AG09319 (cell line): ENCODE results near the gene RAB33A.

Experiments used
- DNase-seq: peaks from one replicate; pipeline ENCODE4 v3.0.0-alpha.2; 2010; ENCODE audit warnings: low read depth; ENCODE audit errors: extremely low read depth
- CTCF ChIP-seq: IDR thresholded peaks from 2 replicates; pipeline ENCODE4 v1.5.1; 2011; ENCODE audit warnings: low read depth, mild to moderate bottlenecking, inconsistent platforms, low read length, moderate library complexity

RAB33A gene

DNA sequence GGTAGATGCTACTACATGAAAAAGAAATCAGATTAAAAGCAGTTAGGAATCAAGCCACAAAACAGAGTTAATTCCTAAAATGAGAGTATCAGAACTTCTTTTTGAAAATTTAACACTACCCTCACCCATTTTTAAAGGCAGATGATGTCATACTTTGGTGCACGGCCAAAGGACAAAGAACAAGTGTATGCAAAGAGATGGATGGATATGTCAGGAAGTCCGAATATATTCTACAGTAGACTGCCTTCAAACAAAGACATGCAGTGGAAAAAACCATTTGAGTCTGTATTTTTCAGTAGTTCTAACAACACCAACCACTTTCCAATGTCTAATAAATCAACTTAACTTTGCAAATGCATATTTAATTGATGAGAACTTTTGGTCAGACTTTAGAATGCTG lies 8.4 kb upstream of the RAB33A start:
- no peak for DNase-seq
- no peak for TF ChIP-seq CTCF

GRCh38 chrX:130165181-130165702 lies 6.5 kb upstream of the RAB33A start:
- no peak for TF ChIP-seq CTCF
- no peak for DNase-seq

- no peak for TF ChIP-seq CTCF
- peak; percentile 90 for DNase-seq
These were observed 5.9 kb upstream of the RAB33A start, which contains the start of gene AIFM1 for GRCh38 chrX:130165703-130166502. AIFM1 (minus strand) TSS chrX:130165841; CDS start chrX:130165656, 185 bp downstream.

GRCh38 chrX:130166503-130166777 lies 5.3 kb upstream of the RAB33A start:
- DNase-seq: no peak
- TF ChIP-seq CTCF: no peak

- no peak for TF ChIP-seq CTCF
These were observed 4.7 kb upstream of the RAB33A start for GRCh38 chrX:130167040-130167439.

DNA sequence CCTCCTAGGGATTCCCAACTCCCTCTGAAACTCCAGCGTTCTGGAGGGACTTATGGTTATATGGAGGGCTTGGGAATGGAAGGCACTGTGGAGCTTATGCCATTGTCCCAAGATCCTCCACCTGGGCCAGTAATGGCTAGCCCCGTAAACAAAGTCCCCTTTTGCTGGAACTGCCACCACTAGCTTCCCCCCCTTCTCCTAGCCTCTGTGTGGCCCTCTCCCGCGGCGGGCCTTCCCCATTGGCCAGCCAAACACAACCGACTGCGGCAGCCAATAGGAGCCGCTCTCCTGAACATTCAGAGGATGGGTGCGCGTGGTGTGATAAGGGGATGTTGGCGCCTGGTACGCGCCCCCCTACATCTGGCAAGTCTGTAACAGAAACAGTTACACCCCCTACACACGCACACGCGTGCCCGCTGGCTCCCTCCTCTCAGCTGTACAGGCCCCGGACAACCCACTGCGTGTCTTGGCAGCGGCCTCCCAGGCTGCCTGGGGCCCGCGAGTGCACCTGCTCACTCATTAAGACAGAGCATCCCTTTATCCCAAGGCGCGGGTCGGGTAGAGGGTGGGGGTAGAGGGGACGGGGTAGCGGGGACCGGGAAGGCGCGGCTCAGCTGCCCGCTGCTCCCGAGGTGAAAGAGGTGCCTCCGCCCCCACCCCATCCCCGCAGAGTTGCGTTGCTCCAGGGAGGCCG lies 863 bp upstream of the RAB33A start:
- DNase-seq: no peak

More at GRCh38 chrX:130167040-130167439, 4.7 kb upstream of the RAB33A start:
- DNase-seq: no peak

More for the DNA sequence above, 863 bp upstream of the RAB33A start:
- no peak for TF ChIP-seq CTCF
